Coronary artery (tissue), 2 donors: ENCODE data around the gene MAPK7.
A peak's percentile ranks its signal among the peaks of the same experiment; 100 is the strongest.

ENCODE experiments used
- DNase-seq: peaks from one replicate; pipeline ENCODE4 v3.0.0-alpha.2; 2017; ENCODE audit warnings: low spot score
- H3K27ac ChIP-seq, 2 donors: fragments of 200-600 bp; sonication (generic); one replicate each; pipeline ENCODE4 v1.5.1; 2016 to 2019
- H3K4me3 ChIP-seq: fragments of 200-600 bp; sonication (generic); 2 replicates; pipeline ENCODE4 v1.5.1; 2016; ENCODE audit warnings: mild to moderate bottlenecking, moderate library complexity
- TF ChIP-seq, protein P1 (sequence below): fragments of 200-600 bp; sonication (generic); IDR thresholded peaks from one replicate; pipeline ENCODE4 v1.5.1; 2019; ENCODE audit warnings: antibody characterized with exemption

Gene MAPK7

DNA sequence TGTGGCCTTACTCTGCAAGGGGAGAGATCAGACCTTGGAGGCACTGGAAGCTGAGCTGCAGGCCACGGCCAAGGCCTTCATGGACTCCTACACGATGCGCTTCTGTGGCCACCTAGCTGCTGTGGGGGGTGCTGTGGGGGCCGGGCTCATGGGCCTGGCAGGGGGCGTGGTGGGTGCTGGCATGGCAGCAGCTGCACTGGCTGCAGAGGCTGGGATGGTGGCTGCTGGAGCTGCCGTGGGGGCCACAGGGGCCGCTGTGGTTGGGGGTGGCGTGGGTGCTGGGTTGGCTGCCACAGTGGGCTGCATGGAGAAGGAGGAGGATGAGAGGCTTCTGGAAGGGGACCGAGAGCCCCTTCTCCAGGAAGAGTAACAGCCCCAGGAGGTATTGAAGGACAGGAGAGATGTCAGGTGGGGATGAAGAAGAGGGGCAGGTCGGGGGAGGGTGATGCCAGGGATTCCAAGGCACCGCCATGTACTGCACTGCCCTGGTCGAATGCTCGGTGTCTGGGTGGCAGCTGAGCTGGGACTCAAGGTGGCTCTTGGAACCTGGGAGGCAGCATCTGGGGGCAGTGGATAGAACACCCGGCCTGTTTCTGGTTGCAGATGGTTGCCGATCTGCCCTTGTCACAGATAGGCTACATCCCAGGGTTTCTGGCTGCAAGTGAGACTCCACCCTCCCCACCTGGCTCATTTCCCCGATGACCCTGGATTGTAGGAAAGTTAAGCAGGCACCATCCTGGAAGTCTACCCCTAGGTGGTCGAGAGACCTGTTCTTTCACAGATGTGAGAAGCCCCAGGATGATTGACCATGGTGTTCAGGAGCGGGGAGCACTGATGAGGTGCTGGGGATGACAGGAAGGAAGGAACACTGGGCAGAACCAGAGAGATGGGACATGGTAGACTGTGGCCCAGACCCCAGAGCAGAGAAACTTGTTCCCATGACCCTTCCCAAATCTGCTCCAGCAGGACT lies 37.8 kb downstream of the MAPK7 start:
- H3K27ac ChIP-seq: no peak overlapping the region
- DNase-seq: no peak
- TF ChIP-seq, protein P1, sequence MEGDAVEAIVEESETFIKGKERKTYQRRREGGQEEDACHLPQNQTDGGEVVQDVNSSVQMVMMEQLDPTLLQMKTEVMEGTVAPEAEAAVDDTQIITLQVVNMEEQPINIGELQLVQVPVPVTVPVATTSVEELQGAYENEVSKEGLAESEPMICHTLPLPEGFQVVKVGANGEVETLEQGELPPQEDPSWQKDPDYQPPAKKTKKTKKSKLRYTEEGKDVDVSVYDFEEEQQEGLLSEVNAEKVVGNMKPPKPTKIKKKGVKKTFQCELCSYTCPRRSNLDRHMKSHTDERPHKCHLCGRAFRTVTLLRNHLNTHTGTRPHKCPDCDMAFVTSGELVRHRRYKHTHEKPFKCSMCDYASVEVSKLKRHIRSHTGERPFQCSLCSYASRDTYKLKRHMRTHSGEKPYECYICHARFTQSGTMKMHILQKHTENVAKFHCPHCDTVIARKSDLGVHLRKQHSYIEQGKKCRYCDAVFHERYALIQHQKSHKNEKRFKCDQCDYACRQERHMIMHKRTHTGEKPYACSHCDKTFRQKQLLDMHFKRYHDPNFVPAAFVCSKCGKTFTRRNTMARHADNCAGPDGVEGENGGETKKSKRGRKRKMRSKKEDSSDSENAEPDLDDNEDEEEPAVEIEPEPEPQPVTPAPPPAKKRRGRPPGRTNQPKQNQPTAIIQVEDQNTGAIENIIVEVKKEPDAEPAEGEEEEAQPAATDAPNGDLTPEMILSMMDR: no peak
- no peak overlapping the region for H3K4me3 ChIP-seq

- TF ChIP-seq, protein P1: no peak
- H3K27ac ChIP-seq: peak overlapping the region; percentile 3 to 79
- no peak for DNase-seq
Observed at GRCh38 chr17:19417611-19418010, 39.3 kb downstream of the MAPK7 start.

GRCh38 chr17:19418251-19418992 lies 40.1 kb downstream of the MAPK7 start:
- H3K4me3 ChIP-seq: no peak overlapping the region
- H3K27ac ChIP-seq: peak overlapping the region; percentile 3 to 79
- no peak for DNase-seq
- TF ChIP-seq, protein P1: no peak

More at GRCh38 chr17:19417611-19418010, 39.3 kb downstream of the MAPK7 start:
- no peak overlapping the region for H3K4me3 ChIP-seq

- TF ChIP-seq, protein P1: no peak
- no peak for DNase-seq
- Histone ChIP-seq H3K27ac (no peak overlapping the region), H3K4me3 (no peak overlapping the region)
Observed at GRCh38 chr17:19421219-19421618, 42.9 kb downstream of the MAPK7 start.

GRCh38 chr17:19421926-19422325 lies 43.6 kb downstream of the MAPK7 start:
- no peak overlapping the region for H3K27ac ChIP-seq
- DNase-seq: no peak
- TF ChIP-seq, protein P1: no peak
- H3K4me3 ChIP-seq: no peak overlapping the region

GRCh38 chr17:19424934-19425868 lies 46.9 kb downstream of the MAPK7 start:
- H3K4me3 ChIP-seq: no peak overlapping the region
- H3K27ac ChIP-seq: peak overlapping the region in 1 of 2 donors; percentile 6
- no peak for DNase-seq
- TF ChIP-seq, protein P1: no peak
